GM12878 (cell line): ENCODE results near the gene DDX10. TPM values are rescaled to one million over a fixed set of nuclear protein-coding genes. Genes with fewer than 3 reads are reported as not detected.

Experiments
- ATAC-seq: fragments of 200-7000 bp; cut with Tn5 transposase; 3 replicates; pipeline ENCODE4 v1.9.1; 2020; ENCODE audit warnings: mild to moderate bottlenecking, moderate library complexity
- BruUV-seq: library from RNA; stranded (reverse); fragments of 400-500 nt; replicated peaks from 2 replicates; lab custom pipeline; 2021; lab: Mats Ljungman, UMichigan
- CTCF ChIA-PET: fragments of 300-600 bp; sonication (Branson Sonifier 250); formaldehyde crosslinking; extraction: SDS; loops from one replicate; lab custom pipeline; 2021; ENCODE audit warnings: inconsistent platforms; lab: Yijun Ruan, JAX
- POLR2A ChIA-PET: fragments of 350-600 bp; formaldehyde crosslinking; extraction: SDS; loops from one replicate; lab custom pipeline; 2021; ENCODE audit warnings: inconsistent platforms; lab: Charles Lee
- RAD21 ChIA-PET: fragments of 300-600 bp; sonication (Branson Sonifier 250); formaldehyde crosslinking; loops from one replicate; lab custom pipeline; 2023; ENCODE audit warnings: antibody characterized with exemption; ENCODE audit not compliant: unreplicated experiment; lab: Charles Lee
- SMC1A ChIA-PET: fragments of 300-600 bp; sonication (Branson Sonifier 250); formaldehyde crosslinking; loops from one replicate; lab custom pipeline; 2023; ENCODE audit not compliant: unreplicated experiment, uncharacterized antibody; lab: Charles Lee
- DNase-seq: peaks from one replicate; pipeline ENCODE4 v3.0.0-alpha.2; 2011; ENCODE audit warnings: low read depth, low spot score
- FAIRE-seq: peaks from 3 replicates; lab custom pipeline; 2011; peaks lifted over from hg19 to GRCh38; lab: Jason Lieb, UNC
- H2AFZ ChIP-seq: 2 replicates; pipeline ENCODE4 v1.6.0; 2011; ENCODE audit warnings: low read depth, low read length, control low read depth; ENCODE audit not compliant: control insufficient read depth
- H3K27ac ChIP-seq: 2 replicates; pipeline ENCODE4 v1.5.1; 2011; ENCODE audit warnings: control low read depth; ENCODE audit not compliant: control insufficient read depth, insufficient read depth
- H3K27me3 ChIP-seq, 2 experiments: replicated peaks in 1 of 2; 2 replicates each; pipeline versions ENCODE4 v1.6.0 to v1.6.1; 2011; ENCODE audit warnings: low read length in 1 of 2; ENCODE audit not compliant: control insufficient read depth in 2 of 2, insufficient read depth in 2 of 2
- H3K36me3 ChIP-seq, 2 experiments: 2 replicates each; pipeline ENCODE4 v1.5.1; 2011; ENCODE audit warnings: low read length in 1 of 2; ENCODE audit not compliant: control insufficient read depth in 2 of 2, insufficient read depth in 2 of 2
- H3K4me1 ChIP-seq: 2 replicates; pipeline ENCODE4 v1.6.1; 2011; ENCODE audit warnings: mild to moderate bottlenecking, low read length, moderate library complexity, mixed read lengths; ENCODE audit not compliant: control insufficient read depth, insufficient read depth
- H3K4me2 ChIP-seq: 2 replicates; pipeline ENCODE4 v1.6.0; 2011; ENCODE audit warnings: control low read depth; ENCODE audit not compliant: control insufficient read depth, insufficient read depth
- H3K4me3 ChIP-seq: fragments of 200-600 bp; sonication (generic); 2 replicates; pipeline ENCODE4 v1.5.1; 2016
- H3K79me2 ChIP-seq: 2 replicates; pipeline ENCODE4 v1.6.0; 2011; ENCODE audit warnings: low read length; ENCODE audit not compliant: control insufficient read depth, insufficient read depth
- H3K9ac ChIP-seq: 2 replicates; pipeline ENCODE4 v1.8.0; 2011; ENCODE audit warnings: low read length, control low read depth, mixed read lengths; ENCODE audit not compliant: control insufficient read depth, insufficient read depth
- H3K9me3 ChIP-seq: replicated peaks from 3 replicates; pipeline ENCODE4 v1.5.1; 2011; ENCODE audit warnings: mild to moderate bottlenecking, low read length; ENCODE audit not compliant: control insufficient read depth, insufficient read depth
- H4K20me1 ChIP-seq: 2 replicates; pipeline ENCODE4 v1.6.0; 2011; ENCODE audit not compliant: control insufficient read depth, insufficient read depth
- ASH2L ChIP-seq: fragments of 300-600, 200-600 bp; sonication (generic); IDR thresholded peaks from 2 replicates; pipeline ENCODE4 v1.6.1; 2017; ENCODE audit warnings: low read depth, mild to moderate bottlenecking, borderline replicate concordance
- CBFB ChIP-seq: IDR thresholded peaks from 2 replicates; pipeline ENCODE4 v1.6.1; 2016; ENCODE audit warnings: antibody characterized with exemption, low read depth
- CREB1 ChIP-seq: IDR thresholded peaks from 2 replicates; pipeline ENCODE4 v1.6.1; 2012; ENCODE audit warnings: low read depth, mild to moderate bottlenecking, inconsistent platforms
- ELK1 ChIP-seq: IDR thresholded peaks from 2 replicates; pipeline ENCODE4 v1.6.1; 2012; ENCODE audit warnings: low read depth, low read length, improper control_type of control experiment
- FOXK2 ChIP-seq: fragments of 450-650 bp; IDR thresholded peaks from 2 replicates; pipeline ENCODE4 v1.6.1; 2017; ENCODE audit warnings: mild to moderate bottlenecking, moderate library complexity
- GABPA ChIP-seq: IDR thresholded peaks from 2 replicates; pipeline ENCODE4 v1.6.1; 2014; ENCODE audit warnings: antibody characterized with exemption, low read depth, mild to moderate bottlenecking, inconsistent platforms
- GATAD2B ChIP-seq: fragments of 450-650 bp; conservative IDR thresholded peaks from 2 replicates; pipeline ENCODE4 v1.6.1; 2017; ENCODE audit warnings: low read depth, mild to moderate bottlenecking, moderate library complexity
- NRF1 ChIP-seq: conservative IDR thresholded peaks from 2 replicates; pipeline ENCODE4 v1.6.1; 2011; ENCODE audit warnings: mild to moderate bottlenecking, low read depth, low read length, improper control_type of control experiment
- RUNX3 ChIP-seq: IDR thresholded peaks from 2 replicates; pipeline ENCODE4 v1.6.1; 2012; ENCODE audit warnings: low read length, inconsistent platforms
- SMAD1 ChIP-seq: fragments of 450-650 bp; IDR thresholded peaks from 2 replicates; pipeline ENCODE4 v1.6.1; 2018; ENCODE audit warnings: mild to moderate bottlenecking, low read depth; ENCODE audit not compliant: partially characterized antibody
- TCF7 ChIP-seq: IDR thresholded peaks from 2 replicates; pipeline ENCODE4 v1.6.1; 2014; ENCODE audit warnings: antibody characterized with exemption, borderline replicate concordance
- ZZZ3 ChIP-seq: IDR thresholded peaks from 2 replicates; pipeline ENCODE4 v1.6.1; 2011; ENCODE audit warnings: low read depth; ENCODE audit not compliant: control insufficient read depth, insufficient read length
- WGBS: methylation state at CpG from one replicate; pipeline ENCODE4 v1.1.6; 2016; ENCODE audit warnings: low lambda C conversion rate; ENCODE audit not compliant: insufficient replicate concordance, insufficient coverage; ENCODE audit errors: missing lambda C conversion rate; 5-methylcytosine and 5-hydroxymethylcytosine counted together
- in situ Hi-C: fragments of 300-500 bp; cut with MboI; formaldehyde crosslinking; loops from 9 replicates; pipeline ENCODE4 v1.14.3; 2018; ENCODE audit warnings: mixed read lengths
- intact Hi-C: fragments of 100-400 bp; cut with micrococcal nuclease; formaldehyde crosslinking; loops from one replicate; pipeline ENCODE4 v1.14.2; 2022; ENCODE audit not compliant: unreplicated experiment
- polyA plus RNA-seq, 11 experiments: library from polyadenylated mRNA; depleted of rRNA in 4 of 11; unstranded in 6 of 11; stranded (reverse) in 5 of 11; fragments of >200 nt; fragmentation: Nextera tagmentation in 4 of 11; fragmentation: Illumina TruSeq in 1 of 11; extraction: Ambion mirVana in 4 of 11; extraction: Trizol in 1 of 11; gene quantifications; 1 replicate in 1 of 11; 2 replicates in 10 of 11; pipeline versions ENCODE4 v1.2.1 to v1.2.3, GENCODE V29; 2011 to 2016; ENCODE audit warnings: inconsistent platforms in 2 of 11, missing spikeins in 2 of 11, low read depth in 1 of 11
- total RNA-seq, 4 experiments: library from RNA; depleted of rRNA in 3 of 4; stranded (reverse); fragments of >200 nt in 3 of 4; fragmentation: Illumina TruSeq in 1 of 4; extraction: Trizol in 1 of 4; gene quantifications; 2 replicates each; pipeline versions ENCODE4 v1.2.1 to v1.2.3, GENCODE V29; 2013 to 2021
- TF ChIP-seq, protein P1 (sequence below): fragments of 450-650 bp; IDR thresholded peaks from 2 replicates; pipeline ENCODE4 v1.6.1; 2016; ENCODE audit warnings: mild to moderate bottlenecking
- TF ChIP-seq, protein P2 (sequence below): fragments of 450-650 bp; IDR thresholded peaks from 2 replicates; pipeline ENCODE4 v1.6.1; 2018; ENCODE audit warnings: mild to moderate bottlenecking, low read depth, moderate library complexity; ENCODE audit not compliant: partially characterized antibody
- TF ChIP-seq, protein P3 (sequence below): IDR thresholded peaks from 2 replicates; pipeline ENCODE4 v1.6.1; 2012; ENCODE audit warnings: mild to moderate bottlenecking, low read depth, low read length

DDX10 gene
- total and polyA plus RNA-seq, 10 of the 15 experiments (the other 5 are each of a cell fraction or from before 2014, with no cell fraction given): 20.9 to 51.5 (median 31.9) TPM

DNA sequence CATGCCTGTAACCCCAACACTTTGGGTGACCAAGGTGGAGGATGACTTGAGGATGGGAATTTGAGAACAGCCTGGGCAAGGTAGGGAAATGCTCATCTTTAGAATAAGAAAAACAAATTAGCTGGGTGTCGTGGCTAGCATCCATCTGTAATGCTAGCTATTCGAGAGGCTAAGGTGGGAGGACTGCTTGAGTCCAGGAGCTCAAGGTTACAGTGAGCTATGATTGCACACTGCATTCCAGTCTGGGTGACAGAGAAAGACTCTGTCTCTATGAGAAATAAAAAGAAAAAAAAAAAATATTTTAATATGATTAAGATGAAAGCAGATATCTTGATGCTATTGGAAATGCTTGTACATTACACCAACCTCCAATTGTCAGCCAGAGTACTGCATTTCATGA is 28.6 kb upstream of the DDX10 start (continued):
- TF ChIP-seq SMAD1 (no peak), TCF7 (no peak), FOXK2 (no peak)

DNA sequence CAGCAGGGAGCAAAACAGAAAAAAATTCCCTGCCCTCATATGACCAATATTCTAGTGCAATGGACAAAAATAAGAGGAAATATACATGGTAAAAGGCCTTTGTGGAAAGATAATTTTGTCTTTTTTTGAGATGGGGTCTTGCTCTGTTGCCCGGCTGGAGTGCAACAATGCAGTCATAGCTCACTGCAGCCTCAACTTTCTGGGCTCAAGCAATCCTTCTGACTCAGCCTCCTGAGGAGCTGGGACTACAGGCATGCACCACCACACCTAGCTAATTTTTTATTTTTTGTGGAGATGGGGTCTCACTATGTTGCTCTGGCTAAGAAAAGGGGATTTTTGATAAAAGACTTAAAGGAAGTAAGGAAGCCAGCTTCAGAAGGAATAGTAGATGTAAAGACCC is 25.7 kb upstream of the DDX10 start:
- Histone ChIP-seq H3K4me3 (no peak overlapping the region), H3K27me3 (no peaks in the 10 kb centered on the region), H3K4me1 (no peaks in the 10 kb centered on the region), H3K9ac (no peak overlapping the region), H3K9me3 (no peaks in the 10 kb centered on the region), H3K79me2 (no peaks in the 10 kb centered on the region), H4K20me1 (no peaks in the 10 kb centered on the region), H3K27ac (no peak overlapping the region), H2AFZ (no peak overlapping the region), H3K4me2 (no peak overlapping the region), H3K36me3 (no peaks in the 10 kb centered on the region)
- FAIRE-seq (no peak), ATAC-seq (no peak), DNase-seq (no peak)
- in situ Hi-C loops: no loop called here
- ChIA-PET POLR2A (interaction anchor here (1.6 kb wide), 1 partner anchor 17 kb away, joined by 5 read pairs; no protein-coding TSS in a partner anchor), CTCF (interaction anchor here (0.9 to 6.2 kb wide), 4 partner anchors 8 to 417 kb away, joined by 3 to 45 read pairs (median 15); partner anchors contain the start of gene NPAT), SMC1A (interaction anchor here (0.7 to 11.3 kb wide), 10 partner anchors 9 to 157 kb away, joined by 3 to 130 read pairs (median 4); no protein-coding TSS in a partner anchor), RAD21 (interaction anchor here (1.5 to 11.0 kb wide), 4 partner anchors 11 to 81 kb away, joined by 4 to 102 read pairs (median 10); no protein-coding TSS in a partner anchor)
- no TSS peak for BruUV-seq
- intact Hi-C loops: no loop called here
- WGBS: 96% methylated on average over 1 of the region's 1 CpG
- TF ChIP-seq CREB1: no peak
- no peak for TF ChIP-seq GABPA
- TF ChIP-seq ZZZ3: no peak
- no peak for TF ChIP-seq GATAD2B
- TF ChIP-seq, protein P1, sequence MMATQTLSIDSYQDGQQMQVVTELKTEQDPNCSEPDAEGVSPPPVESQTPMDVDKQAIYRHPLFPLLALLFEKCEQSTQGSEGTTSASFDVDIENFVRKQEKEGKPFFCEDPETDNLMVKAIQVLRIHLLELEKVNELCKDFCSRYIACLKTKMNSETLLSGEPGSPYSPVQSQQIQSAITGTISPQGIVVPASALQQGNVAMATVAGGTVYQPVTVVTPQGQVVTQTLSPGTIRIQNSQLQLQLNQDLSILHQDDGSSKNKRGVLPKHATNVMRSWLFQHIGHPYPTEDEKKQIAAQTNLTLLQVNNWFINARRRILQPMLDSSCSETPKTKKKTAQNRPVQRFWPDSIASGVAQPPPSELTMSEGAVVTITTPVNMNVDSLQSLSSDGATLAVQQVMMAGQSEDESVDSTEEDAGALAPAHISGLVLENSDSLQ: no peak
- no peak for TF ChIP-seq CBFB
- no peak for TF ChIP-seq RUNX3
- TF ChIP-seq, protein P2, sequence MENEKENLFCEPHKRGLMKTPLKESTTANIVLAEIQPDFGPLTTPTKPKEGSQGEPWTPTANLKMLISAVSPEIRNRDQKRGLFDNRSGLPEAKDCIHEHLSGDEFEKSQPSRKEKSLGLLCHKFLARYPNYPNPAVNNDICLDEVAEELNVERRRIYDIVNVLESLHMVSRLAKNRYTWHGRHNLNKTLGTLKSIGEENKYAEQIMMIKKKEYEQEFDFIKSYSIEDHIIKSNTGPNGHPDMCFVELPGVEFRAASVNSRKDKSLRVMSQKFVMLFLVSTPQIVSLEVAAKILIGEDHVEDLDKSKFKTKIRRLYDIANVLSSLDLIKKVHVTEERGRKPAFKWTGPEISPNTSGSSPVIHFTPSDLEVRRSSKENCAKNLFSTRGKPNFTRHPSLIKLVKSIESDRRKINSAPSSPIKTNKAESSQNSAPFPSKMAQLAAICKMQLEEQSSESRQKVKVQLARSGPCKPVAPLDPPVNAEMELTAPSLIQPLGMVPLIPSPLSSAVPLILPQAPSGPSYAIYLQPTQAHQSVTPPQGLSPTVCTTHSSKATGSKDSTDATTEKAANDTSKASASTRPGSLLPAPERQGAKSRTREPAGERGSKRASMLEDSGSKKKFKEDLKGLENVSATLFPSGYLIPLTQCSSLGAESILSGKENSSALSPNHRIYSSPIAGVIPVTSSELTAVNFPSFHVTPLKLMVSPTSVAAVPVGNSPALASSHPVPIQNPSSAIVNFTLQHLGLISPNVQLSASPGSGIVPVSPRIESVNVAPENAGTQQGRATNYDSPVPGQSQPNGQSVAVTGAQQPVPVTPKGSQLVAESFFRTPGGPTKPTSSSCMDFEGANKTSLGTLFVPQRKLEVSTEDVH: no peak
- TF ChIP-seq NRF1: no peak
- TF ChIP-seq, protein P3, sequence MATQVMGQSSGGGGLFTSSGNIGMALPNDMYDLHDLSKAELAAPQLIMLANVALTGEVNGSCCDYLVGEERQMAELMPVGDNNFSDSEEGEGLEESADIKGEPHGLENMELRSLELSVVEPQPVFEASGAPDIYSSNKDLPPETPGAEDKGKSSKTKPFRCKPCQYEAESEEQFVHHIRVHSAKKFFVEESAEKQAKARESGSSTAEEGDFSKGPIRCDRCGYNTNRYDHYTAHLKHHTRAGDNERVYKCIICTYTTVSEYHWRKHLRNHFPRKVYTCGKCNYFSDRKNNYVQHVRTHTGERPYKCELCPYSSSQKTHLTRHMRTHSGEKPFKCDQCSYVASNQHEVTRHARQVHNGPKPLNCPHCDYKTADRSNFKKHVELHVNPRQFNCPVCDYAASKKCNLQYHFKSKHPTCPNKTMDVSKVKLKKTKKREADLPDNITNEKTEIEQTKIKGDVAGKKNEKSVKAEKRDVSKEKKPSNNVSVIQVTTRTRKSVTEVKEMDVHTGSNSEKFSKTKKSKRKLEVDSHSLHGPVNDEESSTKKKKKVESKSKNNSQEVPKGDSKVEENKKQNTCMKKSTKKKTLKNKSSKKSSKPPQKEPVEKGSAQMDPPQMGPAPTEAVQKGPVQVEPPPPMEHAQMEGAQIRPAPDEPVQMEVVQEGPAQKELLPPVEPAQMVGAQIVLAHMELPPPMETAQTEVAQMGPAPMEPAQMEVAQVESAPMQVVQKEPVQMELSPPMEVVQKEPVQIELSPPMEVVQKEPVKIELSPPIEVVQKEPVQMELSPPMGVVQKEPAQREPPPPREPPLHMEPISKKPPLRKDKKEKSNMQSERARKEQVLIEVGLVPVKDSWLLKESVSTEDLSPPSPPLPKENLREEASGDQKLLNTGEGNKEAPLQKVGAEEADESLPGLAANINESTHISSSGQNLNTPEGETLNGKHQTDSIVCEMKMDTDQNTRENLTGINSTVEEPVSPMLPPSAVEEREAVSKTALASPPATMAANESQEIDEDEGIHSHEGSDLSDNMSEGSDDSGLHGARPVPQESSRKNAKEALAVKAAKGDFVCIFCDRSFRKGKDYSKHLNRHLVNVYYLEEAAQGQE: no peak
- TF ChIP-seq ELK1: no peak
- TF ChIP-seq ASH2L: no peak
